ENCODE data around the gene MRPS27. TPM values are rescaled to one million over a fixed set of nuclear protein-coding genes. Genes with fewer than 3 reads are reported as not detected.

Gene MRPS27
- total and polyA plus RNA-seq, 12 donors: 20.8 to 91.8 (median 75.8) TPM

- H3K4me1 ChIP-seq: peaks cover 10 to 55% (median 53%) of the 10 kb centered on the region in 9 donors
- H3K4me3 ChIP-seq: no peak overlapping the region
- H3K27ac ChIP-seq: peak overlapping the region; percentile 4 to 69 (median 52)
- ATAC-seq: peak in 5 of 8 donors; percentile 20 to 61 (median 39)
- intact Hi-C loops (cut with DNase I): loop anchor here in 4 of 10 donors (5.0 to 10.0 kb wide), 3 partner anchors 36 to 111 kb away; no protein-coding TSS in a partner anchor
- no peaks in the 10 kb centered on the region for H3K27me3 ChIP-seq
- no peak for DNase-seq
- no peaks in the 10 kb centered on the region for H3K9me3 ChIP-seq
- peaks cover 0 to 3% (median 0%) of the 10 kb centered on the region in 9 donors for H3K36me3 ChIP-seq
- peak in 1 of 9 donors; percentile 48 for TF ChIP-seq CTCF (IDR thresholded peaks at IDR 0.05)
- WGBS, 2 donors: 53 to 56% methylated on average over 3 of the region's 3 CpGs
Measured at GRCh38 chr5:72245951-72246532, 74.0 kb downstream of the MRPS27 start.

DNA sequence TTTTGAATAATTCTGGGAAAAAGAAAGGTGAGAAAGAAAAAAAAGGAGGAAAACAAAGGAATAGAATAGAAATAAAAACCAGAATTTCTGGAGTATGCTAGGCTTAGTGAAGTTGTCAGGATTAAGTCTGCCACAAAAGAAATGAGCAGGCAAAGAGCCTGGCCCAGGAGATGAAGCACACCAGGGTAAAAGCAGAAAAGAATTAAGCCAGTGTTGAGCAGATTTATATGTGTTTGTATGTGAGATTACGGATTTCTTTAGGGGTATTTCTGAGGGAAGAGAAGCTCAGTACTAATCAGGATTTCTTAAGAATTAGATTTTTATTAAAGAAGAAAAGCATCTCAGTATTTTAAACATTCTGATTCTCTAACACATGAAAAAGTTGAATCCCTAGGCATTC, 74.5 kb downstream of the MRPS27 start:
- intact Hi-C loops (cut with DNase I): loop anchor here in 4 of 10 donors (5.0 to 10.0 kb wide), 3 partner anchors 37 to 111 kb away; no protein-coding TSS in a partner anchor
- ATAC-seq: no peak
- TF ChIP-seq CTCF (IDR thresholded peaks at IDR 0.05): no peak
- peaks cover 10 to 55% (median 50%) of the 10 kb centered on the region in 9 donors for H3K4me1 ChIP-seq
- no peak overlapping the region for H3K4me3 ChIP-seq
- no peaks in the 10 kb centered on the region for H3K27me3 ChIP-seq
- WGBS, 2 donors: 92 to 97% methylated on average over 1 of the region's 1 CpG
- peak overlapping the region in 9 of 10 donors; percentile 4 to 69 (median 56) for H3K27ac ChIP-seq
- no peak for DNase-seq
- peaks cover 0 to 4% (median 0%) of the 10 kb centered on the region in 9 donors for H3K36me3 ChIP-seq
- no peaks in the 10 kb centered on the region for H3K9me3 ChIP-seq

DNA sequence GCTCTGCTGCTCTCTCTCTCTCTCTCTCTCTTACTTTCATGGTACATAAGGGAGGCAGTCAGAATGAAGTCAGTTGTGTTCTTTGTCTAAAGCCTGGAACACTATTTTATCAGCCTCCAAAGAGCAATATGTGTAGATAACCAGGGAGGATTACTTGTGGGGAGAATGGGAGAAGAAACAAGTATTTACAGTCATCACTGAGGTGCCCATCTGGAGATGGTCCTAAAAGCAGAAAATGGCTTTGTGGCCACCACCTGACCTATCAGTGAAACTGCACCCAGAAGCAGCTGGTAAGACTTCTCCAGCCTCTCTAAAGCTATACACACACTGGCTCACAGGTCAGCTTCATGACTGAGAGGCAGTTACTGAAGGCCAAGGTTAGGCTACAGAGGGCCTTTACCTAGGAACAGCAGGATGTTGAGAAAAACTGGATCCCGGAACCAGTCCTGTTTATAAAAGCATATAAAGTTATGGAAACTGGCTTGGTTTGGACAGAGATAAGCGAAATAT, 75.1 kb downstream of the MRPS27 start:
- 87 to 90% methylated on average over 2 of the region's 2 CpGs for WGBS, 2 donors
- H3K4me1 ChIP-seq: peaks cover 10 to 55% (median 50%) of the 10 kb centered on the region in 9 donors
- peak overlapping the region in 8 of 10 donors; percentile 4 to 69 (median 52) for H3K27ac ChIP-seq
- no peak overlapping the region for H3K4me3 ChIP-seq
- peak in 1 of 2 donors; percentile 12 for DNase-seq
- H3K9me3 ChIP-seq: no peaks in the 10 kb centered on the region
- H3K27me3 ChIP-seq: no peaks in the 10 kb centered on the region
- TF ChIP-seq CTCF (IDR thresholded peaks at IDR 0.05): peak in 8 of 9 donors; percentile 17 to 56 (median 41)
- intact Hi-C loops (cut with DNase I): loop anchor here in 4 of 10 donors (5.0 to 10.0 kb wide), 3 partner anchors 37 to 110 kb away; no protein-coding TSS in a partner anchor
- H3K36me3 ChIP-seq: peaks cover 0 to 4% (median 0%) of the 10 kb centered on the region in 9 donors
- ATAC-seq: peak in 7 of 8 donors; percentile 66 to 88 (median 77)

- DNase-seq (no peak), ATAC-seq (no peak)
- WGBS, 2 donors: 87 to 90% methylated on average over 2 of the region's 2 CpGs
- Histone ChIP-seq H3K27me3 (no peaks in the 10 kb centered on the region), H3K27ac (peak overlapping the region in 1 of 10 donors; percentile 47), H3K36me3 (peaks cover 0 to 4% (median 0%) of the 10 kb centered on the region in 9 donors), H3K9me3 (no peaks in the 10 kb centered on the region), H3K4me1 (peaks cover 10 to 51% (median 46%) of the 10 kb centered on the region in 9 donors), H3K4me3 (no peak overlapping the region)
- TF ChIP-seq CTCF (IDR thresholded peaks at IDR 0.05): no peak
- intact Hi-C loops (cut with DNase I): loop anchor here in 3 of 10 donors (10.0 kb wide), 2 partner anchors 61 to 109 kb away; no protein-coding TSS in a partner anchor
Measured at GRCh38 chr5:72243706-72244105, 76.3 kb downstream of the MRPS27 start.

Measured in heart right ventricle (tissue), 16 donors.